Cardiac fibroblast (primary cell): ENCODE measurements around the gene TBX20.

Experiments
- DNase-seq, 2 donors: peaks; one replicate each; pipeline versions ENCODE4 v3.0.0 to v3.0.0-alpha.2; 2010; ENCODE audit warnings: low read depth in 2 of 2
- H3K4me3 ChIP-seq, 2 donors: replicated peaks in 1 of 2; 1 replicate in 1 of 2; 2 replicates in 1 of 2; pipeline ENCODE4 v1.5.1; 2011; ENCODE audit warnings: low read depth in 2 of 2, low read length in 2 of 2, mild to moderate bottlenecking in 2 of 2, moderate library complexity in 1 of 2
- CTCF ChIP-seq: IDR thresholded peaks from one replicate; pipeline ENCODE4 v1.5.1; 2011; ENCODE audit warnings: low read depth, mild to moderate bottlenecking, low read length, inconsistent platforms

Gene TBX20

GRCh38 chr7:35261041-35261440 is 7.1 kb upstream of the TBX20 start:
- TF ChIP-seq CTCF, result no peak
- H3K4me3 ChIP-seq, result no peak overlapping the region
- no peak for DNase-seq

GRCh38 chr7:35260246-35260645 is 6.3 kb upstream of the TBX20 start:
- H3K4me3 ChIP-seq, result no peak overlapping the region
- no peak for DNase-seq
- TF ChIP-seq CTCF, result no peak

GRCh38 chr7:35259523-35259908 is 5.6 kb upstream of the TBX20 start:
- peak; percentile 8 to 51 for DNase-seq
- H3K4me3 ChIP-seq, result no peak overlapping the region
- TF ChIP-seq CTCF, result no peak

- DNase-seq, result no peak
- TF ChIP-seq CTCF, result no peak
- no peak overlapping the region for H3K4me3 ChIP-seq
These were observed 5.1 kb upstream of the TBX20 start for GRCh38 chr7:35258868-35259522.

- H3K4me3 ChIP-seq, result peak overlapping the region in 1 of 2 donors; percentile 19
- no peak for TF ChIP-seq CTCF
- DNase-seq, result peak in 1 of 2 donors; percentile 70
These were observed 4.4 kb upstream of the TBX20 start for GRCh38 chr7:35258125-35258867.

GRCh38 chr7:35257251-35258124 is 3.6 kb upstream of the TBX20 start:
- no peak for TF ChIP-seq CTCF
- DNase-seq, result peak; percentile 28 to 56
- H3K4me3 ChIP-seq, result peak overlapping the region; percentile 27 to 36
